Measurements from ENCODE around the gene AKAP6. TPM values are rescaled to one million over a fixed set of nuclear protein-coding genes. Genes with fewer than 3 reads are reported as not detected.

Gene AKAP6
- polyA plus RNA-seq, 6 donors from 2014 or later: 1.6 to 12.4 (median 6.5) TPM

GRCh38 chr14:32824195-32824594, 495.1 kb downstream of the AKAP6 start:
- Mint-ChIP-seq H3K27me3 (no peaks in the 10 kb centered on the region), H3K4me3 (no peak overlapping the region), H3K27ac (no peak overlapping the region), H3K36me3 (peaks cover 5 to 7% of the 10 kb centered on the region in 2 donors), H3K9me3 (peaks cover 0 to 10% (median 0%) of the 10 kb centered on the region in 7 donors), H3K4me1 (no peaks in the 10 kb centered on the region)
- no peak for DNase-seq
- ATAC-seq (ENCODE audit: low read depth in 2 of 2): no peak

- H3K27me3 Mint-ChIP-seq: no peaks in the 10 kb centered on the region
- no peaks in the 10 kb centered on the region for H3K4me1 Mint-ChIP-seq
- peaks cover 0 to 7% of the 10 kb centered on the region in 2 donors for H3K36me3 Mint-ChIP-seq
- H3K27ac Mint-ChIP-seq: no peak overlapping the region
- ATAC-seq (ENCODE audit: low read depth in 2 of 2) (no peak), DNase-seq (no peak)
- H3K4me3 Mint-ChIP-seq: no peak overlapping the region
- H3K9me3 Mint-ChIP-seq: peaks cover 0 to 7% (median 3%) of the 10 kb centered on the region in 7 donors
These were observed 496.0 kb downstream of the AKAP6 start for GRCh38 chr14:32825058-32825457.

- Mint-ChIP-seq H3K36me3 (peaks cover 0 to 7% of the 10 kb centered on the region in 2 donors), H3K27me3 (no peaks in the 10 kb centered on the region), H3K27ac (no peak overlapping the region), H3K9me3 (peaks cover 0 to 5% (median 0%) of the 10 kb centered on the region in 7 donors), H3K4me3 (no peak overlapping the region), H3K4me1 (no peaks in the 10 kb centered on the region)
- DNase-seq (no peak), ATAC-seq (ENCODE audit: low read depth in 2 of 2) (no peak)
These were observed 497.4 kb downstream of the AKAP6 start for GRCh38 chr14:32826404-32827082.

GRCh38 chr14:32827514-32827913, 498.4 kb downstream of the AKAP6 start:
- H3K4me3 Mint-ChIP-seq: no peak overlapping the region
- peaks cover 0 to 1% of the 10 kb centered on the region in 2 donors for H3K36me3 Mint-ChIP-seq
- no peak overlapping the region for H3K27ac Mint-ChIP-seq
- no peaks in the 10 kb centered on the region for H3K27me3 Mint-ChIP-seq
- no peaks in the 10 kb centered on the region for H3K4me1 Mint-ChIP-seq
- peaks cover 0 to 5% (median 0%) of the 10 kb centered on the region in 7 donors for H3K9me3 Mint-ChIP-seq
- DNase-seq (no peak), ATAC-seq (ENCODE audit: low read depth in 2 of 2) (no peak)

- Mint-ChIP-seq H3K4me3 (no peak overlapping the region), H3K27ac (no peak overlapping the region), H3K27me3 (no peaks in the 10 kb centered on the region), H3K36me3 (no peaks in the 10 kb centered on the region), H3K9me3 (peaks cover 0 to 6% (median 0%) of the 10 kb centered on the region in 7 donors), H3K4me1 (no peaks in the 10 kb centered on the region)
- no peak for DNase-seq
- ATAC-seq (ENCODE audit: low read depth in 2 of 2): no peak
These were observed 506.8 kb downstream of the AKAP6 start for GRCh38 chr14:32835924-32836323.

GRCh38 chr14:32841698-32842097, 512.6 kb downstream of the AKAP6 start:
- peaks cover 0 to 9% (median 2%) of the 10 kb centered on the region in 7 donors for H3K9me3 Mint-ChIP-seq
- H3K27ac Mint-ChIP-seq: no peak overlapping the region
- H3K27me3 Mint-ChIP-seq: no peaks in the 10 kb centered on the region
- no peak for DNase-seq
- H3K4me3 Mint-ChIP-seq: no peak overlapping the region
- no peaks in the 10 kb centered on the region for H3K36me3 Mint-ChIP-seq
- ATAC-seq (ENCODE audit: low read depth in 2 of 2): no peak
- H3K4me1 Mint-ChIP-seq: no peaks in the 10 kb centered on the region

GRCh38 chr14:32846821-32847365, 517.8 kb downstream of the AKAP6 start:
- DNase-seq (no peak), ATAC-seq (ENCODE audit: low read depth in 2 of 2) (no peak)
- Mint-ChIP-seq H3K4me1 (no peaks in the 10 kb centered on the region), H3K27ac (no peak overlapping the region), H3K9me3 (peaks cover 2 to 13% (median 8%) of the 10 kb centered on the region in 7 donors), H3K27me3 (no peaks in the 10 kb centered on the region), H3K4me3 (no peak overlapping the region), H3K36me3 (no peaks in the 10 kb centered on the region)

GRCh38 chr14:32847867-32848266, 518.8 kb downstream of the AKAP6 start:
- Mint-ChIP-seq H3K36me3 (no peaks in the 10 kb centered on the region), H3K27ac (no peak overlapping the region)

GRCh38 chr14:32865827-32866376, 536.8 kb downstream of the AKAP6 start:
- Mint-ChIP-seq H3K36me3 (no peaks in the 10 kb centered on the region), H3K9me3 (peaks cover 0 to 11% (median 2%) of the 10 kb centered on the region in 7 donors), H3K4me1 (no peaks in the 10 kb centered on the region), H3K27me3 (no peaks in the 10 kb centered on the region), H3K27ac (no peak overlapping the region), H3K4me3 (no peak overlapping the region)
- DNase-seq (no peak), ATAC-seq (ENCODE audit: low read depth in 2 of 2) (no peak)

More at GRCh38 chr14:32847867-32848266, 518.8 kb downstream of the AKAP6 start:
- Mint-ChIP-seq H3K4me3 (no peak overlapping the region), H3K27me3 (no peaks in the 10 kb centered on the region), H3K9me3 (peaks cover 4 to 13% (median 9%) of the 10 kb centered on the region in 7 donors), H3K4me1 (no peaks in the 10 kb centered on the region)
- no peak for DNase-seq
- ATAC-seq (ENCODE audit: low read depth in 2 of 2): no peak

- H3K27me3 Mint-ChIP-seq: no peaks in the 10 kb centered on the region
- H3K36me3 Mint-ChIP-seq: peaks cover 0 to 6% of the 10 kb centered on the region in 2 donors
- ATAC-seq (ENCODE audit: low read depth in 2 of 2): no peak
- no peak overlapping the region for H3K27ac Mint-ChIP-seq
- H3K4me3 Mint-ChIP-seq: no peak overlapping the region
- peaks cover 0 to 22% (median 4%) of the 10 kb centered on the region in 7 donors for H3K9me3 Mint-ChIP-seq
- no peaks in the 10 kb centered on the region for H3K4me1 Mint-ChIP-seq
- no peak for DNase-seq
These were observed 554.1 kb downstream of the AKAP6 start for GRCh38 chr14:32883188-32883587.

Other genes starting within 250 kb of the AKAP6 start
- not detected for gene RNU6-7, start 127.3 kb upstream of the AKAP6 start, polyA plus RNA-seq (ENCODE audit: low read depth in 6 of 6)
- gene RNU6-8, start 126.0 kb upstream of the AKAP6 start, polyA plus RNA-seq (ENCODE audit: low read depth in 6 of 6): not detected

Data from naive B cell (primary cell).